Keratinocyte (primary cell): ENCODE measurements around the gene PARP16. TPM values are rescaled to one million over a fixed set of nuclear protein-coding genes. Genes with fewer than 3 reads are reported as not detected.

Source experiments
- DNase-seq: peaks from one replicate; pipeline ENCODE4 v3.0.0-alpha.2; 2011; ENCODE audit warnings: low read depth, missing footprints, low spot score
- FAIRE-seq: peaks from 2 replicates; lab custom pipeline; 2011; peaks lifted over from hg19 to GRCh38; lab: Jason Lieb, UNC
- H2AFZ ChIP-seq: 2 replicates; pipeline ENCODE4 v1.6.0; 2012; ENCODE audit warnings: low read length, control low read depth, inconsistent platforms; ENCODE audit not compliant: control insufficient read depth
- H3K27ac ChIP-seq: 2 replicates; pipeline ENCODE4 v1.5.1; 2011; ENCODE audit warnings: low read length; ENCODE audit not compliant: control insufficient read depth, insufficient read depth
- H3K27me3 ChIP-seq: 3 replicates; pipeline ENCODE4 v1.6.0; 2011; ENCODE audit warnings: low read length; ENCODE audit not compliant: control insufficient read depth, insufficient read depth; ENCODE audit errors: extremely low read depth
- H3K36me3 ChIP-seq, 2 experiments: 2 replicates in 1 of 2; 3 replicates in 1 of 2; pipeline ENCODE4 v1.5.1; 2011; ENCODE audit warnings: low read length in 2 of 2, mild to moderate bottlenecking in 1 of 2; ENCODE audit not compliant: control insufficient read depth in 2 of 2, insufficient read depth in 2 of 2; ENCODE audit errors: extremely low read depth in 1 of 2
- H3K4me1 ChIP-seq: 3 replicates; pipeline ENCODE4 v1.5.1; 2011; ENCODE audit warnings: low read length; ENCODE audit not compliant: control insufficient read depth, insufficient read depth; ENCODE audit errors: extremely low read depth
- H3K4me2 ChIP-seq: 3 replicates; pipeline ENCODE4 v1.6.0; 2011; ENCODE audit warnings: low read depth, low read length; ENCODE audit not compliant: control insufficient read depth, insufficient read depth; ENCODE audit errors: extremely low read depth
- H3K4me3 ChIP-seq, 3 experiments: fragments of 200-600 bp in 1 of 3; sonication (generic) in 1 of 3; 2 replicates in 2 of 3; 3 replicates in 1 of 3; pipeline ENCODE4 v1.5.1; 2011 to 2016; ENCODE audit warnings: low read length in 3 of 3, mild to moderate bottlenecking in 3 of 3, control low read depth in 2 of 3, inconsistent platforms in 1 of 3, low read depth in 1 of 3, mixed read lengths in 1 of 3, mixed run types in 1 of 3, moderate library complexity in 1 of 3; ENCODE audit not compliant: control insufficient read depth in 2 of 3, insufficient read depth in 2 of 3; ENCODE audit errors: extremely low read depth in 1 of 3
- H3K79me2 ChIP-seq: 2 replicates; pipeline ENCODE4 v1.6.0; 2012; ENCODE audit warnings: low read length; ENCODE audit not compliant: control insufficient read depth, insufficient read depth
- H3K9ac ChIP-seq: 3 replicates; pipeline ENCODE4 v1.6.0; 2011; ENCODE audit warnings: low read length; ENCODE audit not compliant: control insufficient read depth, insufficient read depth; ENCODE audit errors: extremely low read depth
- H3K9me1 ChIP-seq: 3 replicates; pipeline ENCODE4 v1.6.0; 2011; ENCODE audit warnings: low read length; ENCODE audit not compliant: control insufficient read depth, insufficient read depth; ENCODE audit errors: extremely low read depth
- H3K9me3 ChIP-seq: 2 replicates; pipeline ENCODE4 v1.5.1; 2012; ENCODE audit warnings: low read depth, low read length; ENCODE audit not compliant: control insufficient read depth
- H4K20me1 ChIP-seq: 3 replicates; pipeline ENCODE4 v1.6.0; 2011; ENCODE audit warnings: low read length; ENCODE audit not compliant: control insufficient read depth, insufficient read depth; ENCODE audit errors: extremely low read depth
- CTCF ChIP-seq, 3 experiments: IDR thresholded peaks in 1 of 3; conservative IDR thresholded peaks in 1 of 3; optimal IDR thresholded peaks in 1 of 3; 2 replicates in 2 of 3; 3 replicates in 1 of 3; pipeline versions ENCODE3 to v1.5.1; 2011; ENCODE audit warnings: low read length in 3 of 3, mild to moderate bottlenecking in 3 of 3, moderate library complexity in 2 of 3, control low read depth in 1 of 3, inconsistent platforms in 1 of 3; ENCODE audit not compliant: insufficient read depth in 2 of 3; ENCODE audit errors: extremely low read depth in 1 of 3
- EZH2 ChIP-seq: IDR thresholded peaks from one replicate; pipeline ENCODE4 v1.6.1; 2012; ENCODE audit warnings: inconsistent platforms, mild to moderate bottlenecking, low read length, moderate library complexity
- dilution Hi-C: fragments of 300-500 bp; cut with MboI; formaldehyde crosslinking; loops from one replicate; pipeline ENCODE4 v1.7.0; 2020; ENCODE audit warnings: low sequenced_read_pairs; ENCODE audit not compliant: extremely low pct_ligation_motif_present
- polyA plus RNA-seq, 5 experiments: library from polyadenylated mRNA; depleted of rRNA in 3 of 5; stranded (reverse) in 3 of 5; stranded (forward) in 1 of 5; unstranded in 1 of 5; fragments of >200 nt; gene quantifications; 1 replicate in 1 of 5; 2 replicates in 3 of 5; 3 replicates in 1 of 5; pipeline versions ENCODE4 v1.2.1 to v1.2.3, GENCODE V29; 2011 to 2012; ENCODE audit warnings: missing spikeins in 2 of 5, low read depth in 1 of 5, low replicate concordance in 1 of 5

PARP16 gene
- polyA plus RNA-seq, 1 donor (not counting 4 experiments of a cell fraction or from before 2014, with no cell fraction given), result 2.1 TPM

DNA sequence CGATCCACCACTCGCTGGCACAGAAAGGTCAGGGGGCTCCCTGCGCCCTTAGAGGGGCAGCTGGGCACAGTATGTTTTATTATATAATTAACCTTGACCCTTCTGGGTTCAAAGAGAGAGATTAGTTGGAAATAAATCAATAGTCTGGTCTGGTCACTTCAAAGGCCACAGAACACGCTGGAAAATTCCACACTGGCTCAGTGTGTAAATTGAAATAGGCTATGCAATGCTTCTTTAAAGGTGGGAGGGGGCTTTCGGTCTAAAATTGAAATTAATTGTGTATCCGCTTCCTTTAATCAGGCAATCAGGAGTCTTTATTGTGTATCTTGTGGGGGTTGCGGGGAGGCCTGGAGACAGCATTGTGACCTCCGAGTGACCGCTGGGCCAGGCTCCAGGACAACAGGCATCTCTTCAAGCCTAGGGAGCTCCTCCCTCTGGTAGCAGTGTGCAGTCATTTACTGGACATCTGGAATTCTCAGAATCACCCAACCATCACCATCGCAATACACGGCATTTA is 25.8 kb upstream of the PARP16 start:
- Histone ChIP-seq H3K4me1 (peaks cover 6% of the 10 kb centered on the region), H2AFZ (no peak overlapping the region), H3K9me1 (no peaks in the 10 kb centered on the region), H3K27ac (no peak overlapping the region), H3K9ac (no peak overlapping the region), H3K4me2 (no peak overlapping the region), H3K4me3 (no peak overlapping the region), H3K79me2 (no peaks in the 10 kb centered on the region), H3K36me3 (no peaks in the 10 kb centered on the region), H4K20me1 (no peaks in the 10 kb centered on the region), H3K27me3 (no peaks in the 10 kb centered on the region), H3K9me3 (no peaks in the 10 kb centered on the region)
- DNase-seq (no peak), FAIRE-seq (no peak)
- dilution Hi-C loops, result no loop called here
- TF ChIP-seq CTCF (optimal IDR thresholded peaks at IDR 0.05 in 1 of 3, IDR thresholded peaks at IDR 0.05 in 1 of 3, conservative IDR thresholded peaks at IDR 0.05 in 1 of 3; ENCODE audit: extremely low read depth in 1 of 3, insufficient read depth in 2 of 3, low read length in 3 of 3) (no peak), EZH2 (no peak)

- no peak overlapping the region for H2AFZ ChIP-seq
- H4K20me1 ChIP-seq, result no peaks in the 10 kb centered on the region
- H3K4me2 ChIP-seq, result no peak overlapping the region
- H3K36me3 ChIP-seq, result no peaks in the 10 kb centered on the region
- TF ChIP-seq CTCF (optimal IDR thresholded peaks at IDR 0.05 in 1 of 3, IDR thresholded peaks at IDR 0.05 in 1 of 3, conservative IDR thresholded peaks at IDR 0.05 in 1 of 3; ENCODE audit: extremely low read depth in 1 of 3, insufficient read depth in 2 of 3, low read length in 3 of 3) (no peak), EZH2 (no peak)
- H3K27ac ChIP-seq, result no peak overlapping the region
- no peaks in the 10 kb centered on the region for H3K27me3 ChIP-seq
- H3K79me2 ChIP-seq, result no peaks in the 10 kb centered on the region
- H3K9ac ChIP-seq, result no peak overlapping the region
- FAIRE-seq (no peak), DNase-seq (no peak)
- no peak overlapping the region for H3K4me3 ChIP-seq
- H3K9me1 ChIP-seq, result no peaks in the 10 kb centered on the region
- H3K9me3 ChIP-seq, result no peaks in the 10 kb centered on the region
- H3K4me1 ChIP-seq, result peaks cover 6% of the 10 kb centered on the region
- dilution Hi-C loops, result no loop called here
These were observed 25.1 kb upstream of the PARP16 start for GRCh38 chr15:65311760-65312159.
